GM18511 (cell line): ENCODE results near the gene RNF168.
"Not testable (repeated sequence)": the region's sequence is repeated elsewhere in the genome, so short reads cannot be mapped to it uniquely, and the experiment has no call there.

Experiments
- ATAC-seq: cut with Tn5 transposase; IDR thresholded peaks from one replicate; pipeline ENCODE4 v1.9.1; 2021; ENCODE audit warnings: mild to moderate bottlenecking, moderate library complexity; ENCODE audit not compliant: unreplicated experiment

RNF168 gene

GRCh38 chr3:196517162-196517800 is 13.7 kb upstream of the RNF168 start:
- no peak for ATAC-seq

GRCh38 chr3:196514913-196515621 is 11.5 kb upstream of the RNF168 start, which contains the start of gene SMCO1:
SMCO1 (minus strand) TSS chr3:196515346; CDS start chr3:196515209, 137 bp downstream.
- ATAC-seq = no peak

- ATAC-seq = no peak
Observed at GRCh38 chr3:196514350-196514716, 10.8 kb upstream of the RNF168 start.

- no peak for ATAC-seq
Observed at GRCh38 chr3:196513697-196514349, 10.3 kb upstream of the RNF168 start.

GRCh38 chr3:196511646-196512425 is 8.3 kb upstream of the RNF168 start:
- not testable (repeated sequence) for ATAC-seq

- ATAC-seq = not testable (repeated sequence)
Observed at GRCh38 chr3:196511108-196511507, 7.5 kb upstream of the RNF168 start.

- no peak for ATAC-seq
Observed at GRCh38 chr3:196506687-196507086, 3.1 kb upstream of the RNF168 start.

- ATAC-seq = no peak
Observed at GRCh38 chr3:196504556-196504955, 988 bp upstream of the RNF168 start.

GRCh38 chr3:196504077-196504398 is 470 bp upstream of the RNF168 start:
- not testable (repeated sequence) for ATAC-seq

- peak; percentile 4 for ATAC-seq
Observed at GRCh38 chr3:196502775-196503195, 783 bp downstream of the RNF168 start.

- ATAC-seq = no peak
Observed at GRCh38 chr3:196501316-196502044, 2.1 kb downstream of the RNF168 start.

GRCh38 chr3:196499807-196500524 is 3.6 kb downstream of the RNF168 start:
- no peak for ATAC-seq

- no peak for ATAC-seq
Observed at GRCh38 chr3:196499061-196499460, 4.5 kb downstream of the RNF168 start.

- ATAC-seq = no peak
Observed at GRCh38 chr3:196498297-196498696, 5.3 kb downstream of the RNF168 start.

GRCh38 chr3:196496183-196496582 is 7.4 kb downstream of the RNF168 start:
- no peak for ATAC-seq

GRCh38 chr3:196493292-196493691 is 10.3 kb downstream of the RNF168 start:
- no peak for ATAC-seq

- no peak for ATAC-seq
Observed at GRCh38 chr3:196492080-196492479, 11.5 kb downstream of the RNF168 start.

- no peak for ATAC-seq
Observed at GRCh38 chr3:196489747-196490146, 13.8 kb downstream of the RNF168 start.

- no peak for ATAC-seq
Observed at GRCh38 chr3:196486263-196486662, 17.3 kb downstream of the RNF168 start.

- ATAC-seq = no peak
Observed at GRCh38 chr3:196477678-196478077, 25.9 kb downstream of the RNF168 start.
